COR-L47 (cell line): Measurements from ENCODE around the gene COL4A1.

Source experiments
- DNase-seq: peaks from one replicate; lab custom pipeline; 2025; lab: John Stamatoyannopoulos, UW

The COL4A1 gene

GRCh38 chr13:110194451-110194850, 112.5 kb downstream of the COL4A1 start:
- no peak for DNase-seq

- DNase-seq, result no peak
Observed at GRCh38 chr13:110193491-110193890, 113.5 kb downstream of the COL4A1 start.

GRCh38 chr13:110192472-110192871, 114.5 kb downstream of the COL4A1 start:
- no peak for DNase-seq

GRCh38 chr13:110187641-110188161, 119.3 kb downstream of the COL4A1 start:
- no peak for DNase-seq

DNA sequence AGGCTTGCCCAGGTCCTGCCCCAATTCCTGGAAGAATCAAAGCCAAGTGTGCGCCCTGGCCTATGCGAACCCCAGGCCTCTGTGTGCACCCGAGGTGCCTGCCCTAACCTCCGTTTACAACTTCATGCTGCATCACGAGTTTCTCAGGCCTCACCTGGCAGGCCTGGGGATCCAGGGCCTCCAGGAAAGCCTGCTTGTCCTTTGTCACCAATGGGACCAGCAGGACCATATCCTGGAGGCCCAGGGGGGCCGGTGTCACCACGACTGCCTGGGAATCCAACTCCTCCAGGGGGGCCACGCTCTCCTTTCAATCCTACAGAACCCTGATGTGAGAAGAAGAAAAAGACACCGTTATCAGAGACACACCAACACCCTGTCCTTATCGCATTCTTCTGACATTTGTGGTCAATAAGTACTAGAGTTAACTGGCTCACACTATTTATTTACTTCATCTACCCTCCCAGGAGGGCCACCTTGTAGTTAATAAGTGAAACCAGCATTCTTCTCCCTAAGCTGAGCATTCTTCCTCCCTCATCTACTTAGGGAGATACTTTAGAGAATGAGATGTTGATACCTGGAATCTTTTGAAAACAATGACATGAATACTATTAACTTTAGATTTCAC, 120.6 kb downstream of the COL4A1 start:
- DNase-seq, result no peak

DNA sequence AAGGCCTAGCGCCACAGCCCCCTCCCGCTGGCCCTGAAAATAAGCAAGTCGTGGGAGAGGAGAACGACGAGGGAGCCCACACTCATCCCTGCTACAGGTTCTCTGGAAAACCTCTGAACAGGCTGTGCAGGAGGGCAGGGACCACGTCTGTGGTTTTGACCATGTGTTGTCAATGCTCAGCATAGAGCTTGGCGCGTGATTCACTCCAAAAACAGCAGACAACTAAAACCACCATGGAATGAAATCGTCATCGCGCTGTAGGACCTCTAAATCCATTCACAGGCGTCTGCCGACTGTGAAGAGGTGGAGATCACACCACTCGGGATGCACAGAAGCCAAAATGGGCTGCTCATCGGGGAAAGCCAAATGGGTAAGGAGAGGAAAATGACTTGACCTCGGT, 121.3 kb downstream of the COL4A1 start:
- DNase-seq, result no peak

DNA sequence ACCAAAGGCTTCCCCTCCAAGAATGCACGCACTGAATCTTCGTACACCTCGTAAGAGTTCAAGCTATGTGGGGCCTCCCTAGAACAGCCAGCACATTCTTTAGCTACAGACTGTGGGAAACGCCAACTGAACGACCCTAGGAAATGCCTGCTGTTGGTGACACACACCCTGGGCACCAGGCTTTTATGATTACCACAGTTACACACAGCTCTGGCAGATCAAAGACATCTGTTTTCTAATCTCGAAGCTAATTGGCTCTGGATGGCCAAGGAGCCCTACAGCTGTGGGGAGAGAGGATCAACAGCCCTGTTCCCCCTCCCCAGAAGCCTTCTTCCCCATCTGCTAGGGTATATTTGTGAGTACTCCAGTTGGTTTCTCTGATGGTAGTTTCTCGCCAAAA, 123.0 kb downstream of the COL4A1 start:
- DNase-seq, result no peak

DNA sequence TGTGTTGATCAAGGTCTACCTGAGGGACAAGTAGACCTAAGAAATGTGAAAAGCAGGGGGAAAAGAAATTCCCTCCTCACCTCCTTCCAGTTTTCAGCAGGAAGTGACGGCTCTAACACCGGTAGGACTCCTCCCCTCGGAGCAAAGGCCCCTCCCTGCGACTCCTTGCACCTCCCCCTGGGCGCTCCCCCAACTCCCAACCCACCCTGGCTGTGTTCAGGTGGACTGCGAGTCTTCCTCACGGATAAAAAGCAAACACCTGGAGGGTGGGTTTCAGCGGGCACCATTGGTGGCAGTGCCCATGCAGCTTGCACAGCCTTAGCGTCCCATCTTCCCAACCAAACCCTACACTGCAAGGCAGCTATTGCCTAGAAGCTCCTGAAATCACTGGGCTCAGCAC, 124.5 kb downstream of the COL4A1 start:
- no peak for DNase-seq

GRCh38 chr13:110182003-110182402, 125.0 kb downstream of the COL4A1 start:
- no peak for DNase-seq

DNA sequence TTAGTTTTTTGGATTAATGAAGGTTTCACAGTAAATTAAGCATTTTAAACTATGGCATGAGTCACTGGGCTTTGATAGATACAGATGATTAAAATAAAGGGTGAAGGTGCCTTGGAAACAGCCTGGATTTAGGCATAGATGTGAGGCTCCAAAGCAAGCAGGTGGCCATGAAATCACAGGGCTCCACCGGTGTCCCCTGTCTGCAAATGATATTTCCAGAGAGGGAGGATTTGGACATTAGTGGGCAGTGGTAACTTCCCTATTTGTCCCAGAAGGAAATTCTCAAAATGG, 127.2 kb downstream of the COL4A1 start:
- no peak for DNase-seq

DNA sequence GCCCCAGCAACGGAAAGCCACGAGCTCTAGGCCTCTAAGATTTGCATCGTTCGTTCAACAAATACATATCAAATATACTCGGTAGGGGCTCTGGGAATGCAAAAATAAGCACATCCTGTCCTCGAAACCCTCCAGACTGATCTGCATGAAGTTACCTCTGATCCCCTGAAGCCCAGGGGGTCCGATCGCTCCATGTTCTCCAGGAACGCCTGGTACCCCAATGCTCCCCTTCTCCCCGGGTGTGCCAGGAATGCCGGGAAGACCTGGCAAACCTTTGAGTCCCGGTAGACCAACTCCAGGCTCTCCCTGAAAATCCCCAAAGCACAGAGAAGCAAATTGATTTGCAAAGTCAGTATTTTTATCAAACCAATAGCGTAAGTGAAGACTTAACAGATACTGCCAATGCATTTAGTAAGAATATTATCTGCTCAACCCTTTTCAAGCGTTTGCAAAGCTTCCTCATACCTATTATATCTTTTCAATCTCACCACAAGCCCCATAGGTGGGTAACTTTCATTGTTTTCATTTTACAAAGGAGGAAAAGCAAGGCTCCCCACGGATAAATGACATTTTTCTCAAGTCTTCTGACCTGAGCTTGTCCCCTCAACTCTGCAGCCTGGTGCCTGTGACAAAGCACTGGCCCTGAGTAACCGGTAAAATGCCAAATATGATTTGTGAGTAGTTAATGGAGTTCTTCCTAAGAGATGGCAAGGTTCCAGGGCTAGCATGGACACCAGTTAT, 127.7 kb downstream of the COL4A1 start:
- DNase-seq, result peak; percentile 59

- DNase-seq, result no peak
Observed at GRCh38 chr13:110177790-110178189, 129.2 kb downstream of the COL4A1 start.

GRCh38 chr13:110176431-110176830, 130.5 kb downstream of the COL4A1 start:
- DNase-seq, result no peak

- DNase-seq, result no peak
Observed at GRCh38 chr13:110173247-110173818, 133.6 kb downstream of the COL4A1 start.

GRCh38 chr13:110170882-110171281, 136.1 kb downstream of the COL4A1 start:
- DNase-seq, result no peak

- DNase-seq, result no peak
Observed at GRCh38 chr13:110170020-110170790, 136.8 kb downstream of the COL4A1 start.

- no peak for DNase-seq
Observed at GRCh38 chr13:110168999-110169933, 137.7 kb downstream of the COL4A1 start.

GRCh38 chr13:110166598-110166997, 140.4 kb downstream of the COL4A1 start:
- DNase-seq, result no peak

- no peak for DNase-seq
Observed at GRCh38 chr13:110164706-110165105, 142.3 kb downstream of the COL4A1 start.

- DNase-seq, result no peak
Observed at GRCh38 chr13:110162866-110163658, 143.9 kb downstream of the COL4A1 start.

DNA sequence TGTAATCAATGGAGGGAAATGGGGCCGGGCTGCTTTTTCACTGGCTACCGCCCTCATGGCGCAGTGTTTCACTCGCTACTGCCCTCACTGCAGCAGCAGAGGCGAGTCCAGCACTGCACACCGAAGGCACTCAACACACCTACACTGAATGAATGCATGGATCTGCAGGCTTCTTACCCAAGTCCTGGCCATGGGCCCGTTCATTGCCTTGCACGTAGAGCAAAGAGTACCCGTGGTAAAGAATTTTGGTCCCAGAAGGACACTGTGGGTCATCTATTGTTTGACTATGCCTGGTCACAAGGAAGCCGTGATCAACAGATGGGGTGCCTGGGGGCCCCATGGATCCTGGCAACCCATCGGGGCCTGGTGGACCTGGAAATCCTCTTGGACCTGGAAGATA, 144.9 kb downstream of the COL4A1 start:
- no peak for DNase-seq
